ENCODE measurements around the gene WHRN.

WHRN gene

DNA sequence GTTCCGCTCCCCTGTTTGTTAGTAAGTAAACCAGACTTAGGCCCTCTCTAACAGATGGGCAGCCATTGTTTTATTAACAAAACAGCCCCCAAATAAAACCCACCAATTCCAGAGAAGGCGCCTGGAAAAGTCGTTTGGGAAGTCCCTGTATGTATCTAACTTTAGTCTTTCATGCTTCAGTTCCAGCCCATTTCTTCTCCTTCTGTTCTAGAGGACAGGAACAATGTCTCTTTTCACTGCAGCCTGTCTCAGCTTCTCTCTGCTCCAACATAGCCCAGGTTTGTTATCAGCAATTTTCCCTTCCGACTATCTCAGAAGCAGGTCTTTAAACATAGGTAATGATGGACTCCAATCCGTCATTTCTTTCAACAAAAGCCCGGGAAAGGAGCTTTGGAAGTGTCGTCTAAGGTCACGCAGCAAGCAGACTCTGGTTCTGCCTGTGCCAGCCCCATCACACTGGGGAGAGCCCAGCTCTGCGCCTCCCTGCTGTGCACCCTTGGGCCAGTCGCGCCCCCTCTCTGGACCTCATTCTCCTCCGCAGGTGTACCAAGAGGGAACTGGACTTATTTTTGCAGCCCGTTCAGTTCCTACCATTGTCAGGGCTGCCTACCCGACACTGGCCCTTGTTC is 107.9 kb downstream of the WHRN start:
- Histone ChIP-seq H3K36me3 (ENCODE audit: low read length) (no peaks in the 10 kb centered on the region), H2AFZ (ENCODE audit: low read depth, low read length, severe bottlenecking) (no peak overlapping the region), H3K9me3 (ENCODE audit: insufficient read depth, low read length) (no peaks in the 10 kb centered on the region), H3F3A (ENCODE audit: insufficient read depth) (peaks cover 28% of the 10 kb centered on the region), H3K9me2 (replicated peaks; ENCODE audit: insufficient read depth, low read length) (no peaks in the 10 kb centered on the region), H3K79me2 (ENCODE audit: insufficient read depth, low read length) (peaks cover 17% of the 10 kb centered on the region), H3K4me2 (ENCODE audit: low read depth, low read length, poor library complexity, severe bottlenecking) (peak overlapping the region; percentile 89), H4K20me1 (ENCODE audit: low read depth, low read length) (no peaks in the 10 kb centered on the region), H3K9ac (ENCODE audit: low read length) (peak overlapping the region; percentile 68), H3K27me3 (ENCODE audit: low read length) (no peaks in the 10 kb centered on the region), H3K4me3 (ENCODE audit: insufficient read depth, low read length, poor library complexity, severe bottlenecking) (peak overlapping the region; percentile 88), H3K27ac (ENCODE audit: low read depth, low read length) (peak overlapping the region; percentile 76)
- TF ChIP-seq, protein P1, sequence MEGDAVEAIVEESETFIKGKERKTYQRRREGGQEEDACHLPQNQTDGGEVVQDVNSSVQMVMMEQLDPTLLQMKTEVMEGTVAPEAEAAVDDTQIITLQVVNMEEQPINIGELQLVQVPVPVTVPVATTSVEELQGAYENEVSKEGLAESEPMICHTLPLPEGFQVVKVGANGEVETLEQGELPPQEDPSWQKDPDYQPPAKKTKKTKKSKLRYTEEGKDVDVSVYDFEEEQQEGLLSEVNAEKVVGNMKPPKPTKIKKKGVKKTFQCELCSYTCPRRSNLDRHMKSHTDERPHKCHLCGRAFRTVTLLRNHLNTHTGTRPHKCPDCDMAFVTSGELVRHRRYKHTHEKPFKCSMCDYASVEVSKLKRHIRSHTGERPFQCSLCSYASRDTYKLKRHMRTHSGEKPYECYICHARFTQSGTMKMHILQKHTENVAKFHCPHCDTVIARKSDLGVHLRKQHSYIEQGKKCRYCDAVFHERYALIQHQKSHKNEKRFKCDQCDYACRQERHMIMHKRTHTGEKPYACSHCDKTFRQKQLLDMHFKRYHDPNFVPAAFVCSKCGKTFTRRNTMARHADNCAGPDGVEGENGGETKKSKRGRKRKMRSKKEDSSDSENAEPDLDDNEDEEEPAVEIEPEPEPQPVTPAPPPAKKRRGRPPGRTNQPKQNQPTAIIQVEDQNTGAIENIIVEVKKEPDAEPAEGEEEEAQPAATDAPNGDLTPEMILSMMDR (IDR thresholded peaks at IDR 0.05; ENCODE audit: insufficient read depth, low read length, poor library complexity, severe bottlenecking), result no peak
- no peak for TF ChIP-seq EZH2phosphoT487 (conservative IDR thresholded peaks at IDR 0.05; ENCODE audit: low read length)

DNA sequence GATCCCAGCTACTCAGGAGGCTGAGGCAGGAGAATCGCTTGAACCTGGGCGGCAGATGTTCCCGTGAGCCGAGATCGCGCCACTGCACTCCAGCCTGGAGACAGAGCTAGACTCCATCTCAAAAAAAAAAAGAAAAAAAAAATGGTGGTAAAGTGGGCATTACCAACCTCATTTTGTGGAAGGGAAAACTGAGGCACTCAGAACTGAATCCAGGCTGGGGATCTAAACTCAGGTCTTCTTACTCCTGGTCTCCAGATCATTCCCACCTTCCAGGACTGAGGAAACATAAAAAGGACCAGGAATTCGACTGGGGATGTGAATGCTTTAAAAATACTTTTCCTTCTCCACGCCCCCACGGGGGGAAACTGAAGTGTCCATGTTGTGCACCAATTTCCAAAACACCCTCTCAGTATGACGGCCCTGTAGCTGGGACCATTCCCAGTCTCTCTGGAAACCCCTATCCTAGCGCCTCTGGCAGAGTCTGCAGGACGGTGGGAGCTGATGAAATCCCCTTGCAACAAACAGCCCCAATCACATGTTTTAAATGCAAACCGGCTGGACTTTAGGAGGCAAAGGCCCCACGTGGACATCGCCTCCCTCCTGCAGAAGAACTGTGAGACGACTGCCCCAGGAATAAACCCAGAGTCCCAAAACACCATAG is 108.6 kb downstream of the WHRN start:
- Histone ChIP-seq H2AFZ (ENCODE audit: low read depth, low read length, severe bottlenecking) (no peak overlapping the region), H3K79me2 (ENCODE audit: insufficient read depth, low read length) (peaks cover 20% of the 10 kb centered on the region), H3K36me3 (ENCODE audit: low read length) (no peaks in the 10 kb centered on the region), H3K4me2 (ENCODE audit: low read depth, low read length, poor library complexity, severe bottlenecking) (peak overlapping the region; percentile 89), H3F3A (ENCODE audit: insufficient read depth) (peaks cover 34% of the 10 kb centered on the region), H3K9me2 (replicated peaks; ENCODE audit: insufficient read depth, low read length) (no peaks in the 10 kb centered on the region), H3K27ac (ENCODE audit: low read depth, low read length) (peak overlapping the region; percentile 76), H3K9me3 (ENCODE audit: insufficient read depth, low read length) (no peaks in the 10 kb centered on the region), H4K20me1 (ENCODE audit: low read depth, low read length) (no peaks in the 10 kb centered on the region), H3K27me3 (ENCODE audit: low read length) (no peaks in the 10 kb centered on the region), H3K4me3 (ENCODE audit: insufficient read depth, low read length, poor library complexity, severe bottlenecking) (peak overlapping the region; percentile 88), H3K9ac (ENCODE audit: low read length) (peak overlapping the region; percentile 68)
- TF ChIP-seq, protein P1 (IDR thresholded peaks at IDR 0.05; ENCODE audit: insufficient read depth, low read length, poor library complexity, severe bottlenecking), result no peak
- TF ChIP-seq EZH2phosphoT487 (conservative IDR thresholded peaks at IDR 0.05; ENCODE audit: low read length), result no peak

DNA sequence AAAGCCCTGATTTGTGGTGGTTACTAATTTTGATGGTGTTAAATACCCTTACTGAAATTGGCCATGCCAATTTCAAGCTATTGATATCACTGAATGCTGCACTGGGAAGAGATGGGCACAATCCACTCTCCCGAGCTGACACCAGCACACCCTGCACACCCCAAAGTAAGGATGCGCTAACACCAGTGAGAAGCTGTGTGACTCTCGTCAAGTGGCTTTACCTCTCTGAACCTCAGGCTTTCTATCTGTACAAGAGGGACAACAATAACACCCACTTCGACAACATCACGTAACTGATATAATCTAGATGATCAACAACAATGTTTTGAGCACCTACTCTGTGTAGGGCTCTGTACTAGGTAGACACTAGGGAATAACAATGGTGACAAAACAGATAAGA is 109.5 kb downstream of the WHRN start:
- Histone ChIP-seq H3K4me3 (ENCODE audit: insufficient read depth, low read length, poor library complexity, severe bottlenecking) (no peak overlapping the region), H2AFZ (ENCODE audit: low read depth, low read length, severe bottlenecking) (no peak overlapping the region), H3K27ac (ENCODE audit: low read depth, low read length) (peak overlapping the region; percentile 64), H3K9ac (ENCODE audit: low read length) (0 out of 2 replicates have a peak overlapping the region, but pooled peaks have one; percentile 3), H3K27me3 (ENCODE audit: low read length) (no peaks in the 10 kb centered on the region), H3K4me2 (ENCODE audit: low read depth, low read length, poor library complexity, severe bottlenecking) (peak overlapping the region; percentile 21), H4K20me1 (ENCODE audit: low read depth, low read length) (no peaks in the 10 kb centered on the region), H3K79me2 (ENCODE audit: insufficient read depth, low read length) (peaks cover 20% of the 10 kb centered on the region), H3F3A (ENCODE audit: insufficient read depth) (peaks cover 41% of the 10 kb centered on the region), H3K9me3 (ENCODE audit: insufficient read depth, low read length) (no peaks in the 10 kb centered on the region), H3K9me2 (replicated peaks; ENCODE audit: insufficient read depth, low read length) (no peaks in the 10 kb centered on the region), H3K36me3 (ENCODE audit: low read length) (no peaks in the 10 kb centered on the region)
- TF ChIP-seq, protein P1 (IDR thresholded peaks at IDR 0.05; ENCODE audit: insufficient read depth, low read length, poor library complexity, severe bottlenecking), result no peak
- no peak for TF ChIP-seq EZH2phosphoT487 (conservative IDR thresholded peaks at IDR 0.05; ENCODE audit: low read length)
